Heart left ventricle (tissue), 16 donors: ENCODE data around the gene TRIM24. TPM values are rescaled to one million over a fixed set of nuclear protein-coding genes. Genes with fewer than 3 reads are reported as not detected.

ENCODE experiments used
- ATAC-seq, 4 donors: fragments of 200-7000 bp; cut with Tn5 transposase; one replicate each; pipeline ENCODE4 v1.9.1; 2020 to 2022; ENCODE audit warnings: moderate library complexity in 4 of 4, mild to moderate bottlenecking in 3 of 4, moderate number of reproducible peaks in 1 of 4
- DNase-seq, 5 donors: peaks; one replicate each; pipeline ENCODE4 v3.0.0-alpha.2; 2020
- H3K27ac ChIP-seq, 12 donors: fragments of 200-600 bp; sonication (generic) in 4 of 12; one replicate each; pipeline versions ENCODE4 v1.5.0 to v1.8.0; 2016 to 2022; ENCODE audit warnings: mild to moderate bottlenecking in 2 of 12
- H3K27me3 ChIP-seq, 9 donors: fragments of 200-600 bp; sonication (generic) in 2 of 9; one replicate each; pipeline versions ENCODE4 v1.5.1 to v1.8.0; 2016 to 2022; ENCODE audit warnings: mild to moderate bottlenecking in 3 of 9
- H3K36me3 ChIP-seq, 9 donors: fragments of 200-600 bp; sonication (generic) in 2 of 9; one replicate each; pipeline versions ENCODE4 v1.5.0 to v1.8.0; 2018 to 2022; ENCODE audit warnings: mild to moderate bottlenecking in 2 of 9
- H3K4me1 ChIP-seq, 12 donors: fragments of 200-600 bp; sonication (generic) in 4 of 12; one replicate each; pipeline versions ENCODE4 v1.5.0 to v1.8.0; 2016 to 2022; ENCODE audit warnings: mild to moderate bottlenecking in 3 of 12
- H3K4me3 ChIP-seq, 12 donors: fragments of 200-600 bp; sonication (generic) in 4 of 12; one replicate each; pipeline versions ENCODE4 v1.5.0 to v1.8.0; 2017 to 2022; ENCODE audit warnings: mild to moderate bottlenecking in 9 of 12, moderate library complexity in 4 of 12
- H3K9me3 ChIP-seq, 12 donors: fragments of 200-600 bp; sonication (generic) in 4 of 12; one replicate each; pipeline versions ENCODE4 v1.5.0 to v1.8.0; 2016 to 2022; ENCODE audit warnings: mild to moderate bottlenecking in 1 of 12
- POLR2A ChIP-seq, 2 donors: fragments of 450-650 bp; IDR thresholded peaks; one replicate each; pipeline ENCODE4 v1.6.1; 2017; ENCODE audit warnings: antibody characterized with exemption in 2 of 2, mild to moderate bottlenecking in 2 of 2, moderate library complexity in 2 of 2
- WGBS, 4 donors: extraction: QIAGEN DNeasy Blood & Tissue Kit in 2 of 4; methylation state at CpG; one replicate each; pipeline versions ENCODE4 v1.1.5 to v1.1.7; 2013 to 2018; 5-methylcytosine and 5-hydroxymethylcytosine counted together
- intact Hi-C, 10 donors: fragments of 100-400 bp; cut with DNase I; formaldehyde crosslinking; loops; one replicate each; pipeline versions ENCODE4 v1.11.1 to v1.14.2; 2022
- polyA plus RNA-seq, 2 donors: library from polyadenylated mRNA; stranded (reverse); fragments of 200-250 nt; gene quantifications; one replicate each; pipeline ENCODE4 v1.2.3, GENCODE V29; 2013
- total RNA-seq, 9 donors: library from RNA; depleted of rRNA in 2 of 9; stranded (reverse); fragments of >200 nt in 2 of 9; fragmentation: NEBNext Ultra II Directional in 3 of 9; extraction: Animal tissue kit (Norgen Biotek cat#: 25700) in 3 of 9; gene quantifications; one replicate each; pipeline versions ENCODE4 v1.1.0 to v1.2.4, GENCODE V29; 2016 to 2023
- TF ChIP-seq, protein P1 (sequence below), 12 donors: fragments of 200-600 bp; sonication (generic) in 4 of 12; IDR thresholded peaks; one replicate each; pipeline versions ENCODE4 v1.5.0 to v1.8.0; 2018 to 2022; ENCODE audit warnings: antibody characterized with exemption in 12 of 12, mild to moderate bottlenecking in 5 of 12
- donor health status: ischemic (EF 13 %, LVEDD 7.1; RV severe dilation, severe dysfunction).
- donor health status: healthy with polysubstance abuse.
- donor health status: DM: no; HTN: yes; CAD: no.
- donor health status: DM: no; HTN: no; CAD: no.
- donor health status: ischemic (EF 25% LVEDD 6.9; RV normal size, moderate dysfunction).
- donor health status: ischemic (EF 25% LVEDD 5.7; RV mildly dilated, moderate dysfunction).
- donor health status: healthy.
- donor health status: DM: yes; HTN: yes; CAD: no.
- donor health status: ischemic (EF 35%, LVEDD 5.7; RV mildly dilated, moderate dysfunction).
- donor health status: nonischemic (EF 11% LVEDD 7.7; RV severe dilation, severe dysfunction).
- donor health status: DM: yes; HTN: yes; CAD: no.
- donor health status: PGD.
- donor health status: ischemic (EF 29% LVEDD 5.4; RV normal size, mild dysfunction).
- donor health status: nonischemic (EF 23%, LVEDD 6.1; RV moderate dilation, normal function).

TRIM24 gene
- total and polyA plus RNA-seq, 11 donors, result 9.0 to 27.2 (median 16.8) TPM

- Histone ChIP-seq H3K27me3 (no peaks in the 10 kb centered on the region), H3K4me3 (no peak overlapping the region), H3K4me1 (peaks cover 0 to 3% (median 0%) of the 10 kb centered on the region in 12 donors), H3K9me3 (peaks cover 0 to 4% (median 0%) of the 10 kb centered on the region in 12 donors), H3K27ac (no peak overlapping the region), H3K36me3 (peaks cover 0 to 53% (median 37%) of the 10 kb centered on the region in 9 donors)
- intact Hi-C loops, result no loop called here
- 91 to 96% (median 93%) methylated on average over 2 of the region's 2 CpGs for WGBS, 4 donors
- no peak for ATAC-seq
- TF ChIP-seq, protein P1, sequence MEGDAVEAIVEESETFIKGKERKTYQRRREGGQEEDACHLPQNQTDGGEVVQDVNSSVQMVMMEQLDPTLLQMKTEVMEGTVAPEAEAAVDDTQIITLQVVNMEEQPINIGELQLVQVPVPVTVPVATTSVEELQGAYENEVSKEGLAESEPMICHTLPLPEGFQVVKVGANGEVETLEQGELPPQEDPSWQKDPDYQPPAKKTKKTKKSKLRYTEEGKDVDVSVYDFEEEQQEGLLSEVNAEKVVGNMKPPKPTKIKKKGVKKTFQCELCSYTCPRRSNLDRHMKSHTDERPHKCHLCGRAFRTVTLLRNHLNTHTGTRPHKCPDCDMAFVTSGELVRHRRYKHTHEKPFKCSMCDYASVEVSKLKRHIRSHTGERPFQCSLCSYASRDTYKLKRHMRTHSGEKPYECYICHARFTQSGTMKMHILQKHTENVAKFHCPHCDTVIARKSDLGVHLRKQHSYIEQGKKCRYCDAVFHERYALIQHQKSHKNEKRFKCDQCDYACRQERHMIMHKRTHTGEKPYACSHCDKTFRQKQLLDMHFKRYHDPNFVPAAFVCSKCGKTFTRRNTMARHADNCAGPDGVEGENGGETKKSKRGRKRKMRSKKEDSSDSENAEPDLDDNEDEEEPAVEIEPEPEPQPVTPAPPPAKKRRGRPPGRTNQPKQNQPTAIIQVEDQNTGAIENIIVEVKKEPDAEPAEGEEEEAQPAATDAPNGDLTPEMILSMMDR (IDR thresholded peaks at IDR 0.05), result no peak
- no peak for TF ChIP-seq POLR2A (IDR thresholded peaks at IDR 0.05)
- no peak for DNase-seq
These were observed 79.1 kb downstream of the TRIM24 start for GRCh38 chr7:138538997-138539644.

- ATAC-seq, result no peak
- Histone ChIP-seq H3K4me1 (peaks cover 0 to 3% (median 0%) of the 10 kb centered on the region in 12 donors), H3K27me3 (no peaks in the 10 kb centered on the region), H3K36me3 (peaks cover 0 to 70% (median 37%) of the 10 kb centered on the region in 9 donors), H3K27ac (no peak overlapping the region), H3K4me3 (no peak overlapping the region), H3K9me3 (no peaks in the 10 kb centered on the region)
- no peak for TF ChIP-seq POLR2A (IDR thresholded peaks at IDR 0.05)
- TF ChIP-seq, protein P1 (IDR thresholded peaks at IDR 0.05), result no peak
- intact Hi-C loops, result loop anchor here in 1 of 10 donors (10.0 kb wide), 1 partner anchor 77 kb away; the partner anchor contains the start of gene TRIM24
- DNase-seq, result no peak
- 92 to 98% (median 94%) methylated on average over 2 of the region's 2 CpGs for WGBS, 4 donors
These were observed 82.1 kb downstream of the TRIM24 start for GRCh38 chr7:138542183-138542582.

DNA sequence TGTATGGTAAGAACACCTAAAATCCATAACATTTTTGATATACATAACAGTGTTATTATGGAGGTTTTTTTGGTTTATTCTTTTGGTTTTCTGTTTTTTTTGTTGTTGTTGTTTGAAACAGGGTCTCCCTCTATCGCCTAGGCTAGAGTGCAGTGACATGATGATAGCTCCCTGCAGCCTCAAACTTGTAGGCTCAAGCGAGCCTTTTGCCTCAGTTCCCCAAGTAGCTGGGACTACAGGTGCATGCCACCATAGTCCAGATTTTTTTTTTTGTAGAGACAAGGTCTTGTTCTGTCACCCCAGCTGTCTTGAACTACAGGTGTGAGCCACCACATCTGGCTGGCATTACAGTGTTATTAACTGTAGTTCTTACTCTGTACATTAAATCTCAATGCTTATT, 83.7 kb downstream of the TRIM24 start:
- intact Hi-C loops, result loop anchor here in 1 of 10 donors (10.0 kb wide), 1 partner anchor 79 kb away; the partner anchor contains the start of gene TRIM24
- H3K9me3 ChIP-seq, result no peaks in the 10 kb centered on the region
- no peak overlapping the region for H3K4me3 ChIP-seq
- DNase-seq (no peak), ATAC-seq (no peak)
- 96 to 99% (median 97%) methylated on average over 2 of the region's 2 CpGs for WGBS, 4 donors
- H3K27ac ChIP-seq, result no peak overlapping the region
- no peak for TF ChIP-seq POLR2A (IDR thresholded peaks at IDR 0.05)
- TF ChIP-seq, protein P1 (IDR thresholded peaks at IDR 0.05), result no peak
- no peaks in the 10 kb centered on the region for H3K27me3 ChIP-seq
- peaks cover 0 to 65% (median 34%) of the 10 kb centered on the region in 9 donors for H3K36me3 ChIP-seq
- H3K4me1 ChIP-seq, result peaks cover 0 to 2% (median 0%) of the 10 kb centered on the region in 12 donors

DNA sequence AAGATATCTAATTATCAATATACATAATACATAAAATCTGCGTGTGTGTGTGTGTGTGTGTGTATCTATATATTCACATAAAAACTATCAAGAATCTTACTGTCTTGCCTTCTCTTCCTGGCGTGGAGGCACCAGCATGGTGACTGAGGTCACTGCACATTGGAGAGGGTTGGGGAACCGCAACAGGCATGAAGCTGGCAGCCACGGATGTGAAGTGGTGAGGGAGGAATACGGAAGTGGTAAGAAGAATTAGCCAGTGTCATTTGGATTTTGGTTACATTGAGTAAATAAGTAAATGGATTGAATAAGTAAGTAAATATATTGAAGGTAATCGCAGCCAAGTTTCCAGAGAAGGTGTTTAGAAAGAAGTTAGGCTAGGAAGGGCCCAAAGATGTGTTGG, 85.1 kb downstream of the TRIM24 start:
- intact Hi-C loops, result loop anchor here in 1 of 10 donors (10.0 kb wide), 1 partner anchor 80 kb away; the partner anchor contains the start of gene TRIM24
- 80 to 91% (median 84%) methylated on average over 6 of the region's 6 CpGs for WGBS, 4 donors
- ATAC-seq (no peak), DNase-seq (no peak)
- no peaks in the 10 kb centered on the region for H3K9me3 ChIP-seq
- peaks cover 0 to 12% (median 0%) of the 10 kb centered on the region in 12 donors for H3K4me1 ChIP-seq
- H3K36me3 ChIP-seq, result peaks cover 0 to 51% (median 20%) of the 10 kb centered on the region in 9 donors
- TF ChIP-seq, protein P1 (IDR thresholded peaks at IDR 0.05), result no peak
- TF ChIP-seq POLR2A (IDR thresholded peaks at IDR 0.05), result no peak
- H3K4me3 ChIP-seq, result no peak overlapping the region
- no peak overlapping the region for H3K27ac ChIP-seq
- H3K27me3 ChIP-seq, result no peaks in the 10 kb centered on the region
